ENCODE data around the gene STAB2.

DNA sequence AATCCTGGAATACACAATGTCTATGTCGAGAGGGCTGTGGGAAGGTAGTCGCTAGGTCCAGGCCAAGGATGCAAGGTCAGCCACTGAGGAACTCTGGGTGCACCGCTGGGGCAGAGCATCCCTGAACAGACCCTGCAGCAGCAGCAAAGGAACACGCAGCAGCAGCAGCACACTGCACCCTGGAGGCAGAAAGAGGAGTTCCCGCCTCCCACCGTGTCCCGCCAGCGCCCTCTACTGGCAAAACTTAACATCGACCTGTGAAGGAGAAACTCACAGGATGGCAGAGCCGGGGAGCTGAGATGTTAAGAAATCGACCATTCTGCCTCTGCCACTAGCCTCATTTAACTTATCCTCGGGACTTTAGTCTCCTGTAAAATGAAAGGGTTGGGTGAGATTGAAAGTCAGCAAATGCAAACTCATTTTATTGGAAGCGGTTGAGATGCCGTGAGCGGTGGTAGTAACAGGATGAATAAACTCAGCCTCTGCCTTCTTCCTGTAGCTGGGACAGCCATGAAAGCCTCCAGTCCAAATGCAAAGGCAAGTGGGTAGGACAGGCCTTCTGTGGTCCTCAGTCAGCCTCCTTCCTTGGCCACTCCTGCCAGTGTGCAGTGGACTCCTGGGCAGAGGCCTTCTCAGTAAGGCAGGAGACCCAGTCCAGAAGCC lies 45.6 kb downstream of the STAB2 start:
- TF ChIP-seq, protein P1, sequence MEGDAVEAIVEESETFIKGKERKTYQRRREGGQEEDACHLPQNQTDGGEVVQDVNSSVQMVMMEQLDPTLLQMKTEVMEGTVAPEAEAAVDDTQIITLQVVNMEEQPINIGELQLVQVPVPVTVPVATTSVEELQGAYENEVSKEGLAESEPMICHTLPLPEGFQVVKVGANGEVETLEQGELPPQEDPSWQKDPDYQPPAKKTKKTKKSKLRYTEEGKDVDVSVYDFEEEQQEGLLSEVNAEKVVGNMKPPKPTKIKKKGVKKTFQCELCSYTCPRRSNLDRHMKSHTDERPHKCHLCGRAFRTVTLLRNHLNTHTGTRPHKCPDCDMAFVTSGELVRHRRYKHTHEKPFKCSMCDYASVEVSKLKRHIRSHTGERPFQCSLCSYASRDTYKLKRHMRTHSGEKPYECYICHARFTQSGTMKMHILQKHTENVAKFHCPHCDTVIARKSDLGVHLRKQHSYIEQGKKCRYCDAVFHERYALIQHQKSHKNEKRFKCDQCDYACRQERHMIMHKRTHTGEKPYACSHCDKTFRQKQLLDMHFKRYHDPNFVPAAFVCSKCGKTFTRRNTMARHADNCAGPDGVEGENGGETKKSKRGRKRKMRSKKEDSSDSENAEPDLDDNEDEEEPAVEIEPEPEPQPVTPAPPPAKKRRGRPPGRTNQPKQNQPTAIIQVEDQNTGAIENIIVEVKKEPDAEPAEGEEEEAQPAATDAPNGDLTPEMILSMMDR (IDR thresholded peaks at IDR 0.05): peak in 6 of 7 experiments; percentile 18 to 62 (median 42)
- no peak for TF ChIP-seq POLR2A (IDR thresholded peaks at IDR 0.05)

All from body of pancreas (tissue), 4 donors.